Breast epithelium (tissue), 3 donors: ENCODE data around the gene NHLH1.

Experiments used
- CTCF ChIP-seq, 3 donors: fragments of 450-650 bp; IDR thresholded peaks; one replicate each; pipeline ENCODE4 v1.5.1; 2016 to 2017; ENCODE audit warnings: antibody characterized with exemption in 3 of 3, mild to moderate bottlenecking in 3 of 3, moderate library complexity in 3 of 3
- POLR2AphosphoS5 ChIP-seq, 3 donors: sonication (generic); formaldehyde crosslinking; IDR thresholded peaks; one replicate each; pipeline ENCODE4 v1.6.1; 2017; ENCODE audit warnings: antibody characterized with exemption in 3 of 3

GRCh38 chr1:160408864-160409263 lies 42.0 kb downstream of the NHLH1 start:
- TF ChIP-seq CTCF (IDR thresholded peaks at IDR 0.05) (no peak), POLR2AphosphoS5 (IDR thresholded peaks at IDR 0.05) (no peak)
